Activated T-helper 17 cell treated with anti-CD3 and anti-CD28 coated beads, Interleukin-2, amount 50 U/mL, for 72 hours (primary cell): Measurements from ENCODE around the gene SLC25A44. TPM values are rescaled to one million over a fixed set of nuclear protein-coding genes. Genes with fewer than 3 reads are reported as not detected.
"Not testable (repeated sequence)": the region's sequence is repeated elsewhere in the genome, so short reads cannot be mapped to it uniquely, and the experiment has no call there.

Experiments used
- ATAC-seq: fragments of 150-1000 bp; cut with Tn5 transposase; replicated peaks from 2 replicates; pipeline ENCODE4 v1.10.0; 2021; ENCODE audit warnings: mild to moderate bottlenecking, moderate library complexity
- H3K27ac Mint-ChIP-seq: one replicate; pipeline ENCODE4 v1.8.0; 2022; ENCODE audit warnings: mixed read lengths
- H3K27me3 Mint-ChIP-seq: one replicate; pipeline ENCODE4 v1.8.0; 2022; ENCODE audit warnings: mixed read lengths
- H3K36me3 Mint-ChIP-seq: one replicate; pipeline ENCODE4 v1.8.0; 2022; ENCODE audit warnings: low read depth, mild to moderate bottlenecking, mixed read lengths
- H3K4me1 Mint-ChIP-seq: one replicate; pipeline ENCODE4 v1.8.0; 2022; ENCODE audit warnings: mixed read lengths
- H3K4me3 Mint-ChIP-seq: one replicate; pipeline ENCODE4 v1.8.0; 2022; ENCODE audit warnings: mild to moderate bottlenecking, mixed read lengths
- H3K9me3 Mint-ChIP-seq: one replicate; pipeline ENCODE4 v1.8.0; 2022; ENCODE audit warnings: mixed read lengths
- total RNA-seq, 2 donors: library from RNA; stranded (reverse); gene quantifications; one replicate each; pipeline ENCODE4 v1.2.3, GENCODE V29; 2022

Gene SLC25A44
- total RNA-seq, 2 donors from 2014 or later = 23.5 to 38.1 TPM

DNA sequence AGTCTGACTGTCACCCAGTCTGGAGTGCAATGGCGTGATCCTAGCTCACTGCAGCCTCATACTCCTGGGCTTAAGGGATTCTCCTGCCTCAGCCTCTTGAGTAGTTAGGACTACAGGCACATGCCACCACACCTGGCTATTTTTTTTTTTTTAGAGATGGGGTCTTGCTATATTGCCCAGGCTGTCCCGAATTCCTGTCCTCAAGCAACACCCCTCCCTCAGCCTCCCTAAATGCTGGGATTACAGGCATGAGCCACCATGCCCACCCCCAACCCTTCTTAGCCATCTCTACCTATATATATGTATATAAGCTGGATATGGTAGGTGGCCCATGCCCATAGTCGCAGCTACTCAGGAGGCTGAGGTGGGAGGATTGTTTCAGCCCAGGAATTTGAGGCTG is 13.4 kb upstream of the SLC25A44 start:
- H3K9me3 Mint-ChIP-seq = no peaks in the 10 kb centered on the region
- H3K27ac Mint-ChIP-seq = no peak overlapping the region
- peaks cover 7% of the 10 kb centered on the region for H3K4me1 Mint-ChIP-seq
- no peak overlapping the region for H3K4me3 Mint-ChIP-seq
- peaks cover 5% of the 10 kb centered on the region for H3K36me3 Mint-ChIP-seq
- ATAC-seq = no peak
- H3K27me3 Mint-ChIP-seq = peaks cover 3% of the 10 kb centered on the region

DNA sequence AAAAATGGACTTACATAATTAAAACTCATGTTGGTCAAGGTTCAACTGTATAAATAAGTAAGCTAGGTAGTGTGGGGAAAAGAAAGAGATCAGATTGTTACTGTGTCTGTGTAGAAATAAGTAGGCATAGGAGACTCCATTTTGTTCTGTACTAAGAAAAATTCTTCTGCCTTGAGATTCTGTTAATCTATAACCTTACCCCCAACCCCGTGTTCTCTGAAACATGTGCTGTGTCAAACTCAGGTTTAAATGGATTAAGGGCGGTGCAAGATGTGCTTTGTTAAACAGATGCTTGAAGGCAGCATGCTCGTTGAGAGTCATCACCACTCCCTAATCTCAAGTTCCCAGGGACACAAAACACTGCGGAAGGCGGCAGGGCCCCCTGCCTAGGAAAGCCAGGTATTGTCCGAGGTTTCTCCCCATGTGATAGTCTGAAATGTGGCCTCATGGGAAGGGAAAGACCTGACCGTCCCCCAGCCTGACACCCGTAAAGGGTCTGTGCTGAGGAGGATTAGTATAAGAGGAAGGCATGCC is 12.4 kb upstream of the SLC25A44 start:
- not testable (repeated sequence) for H3K9me3 Mint-ChIP-seq, H3K4me1 Mint-ChIP-seq, H3K4me3 Mint-ChIP-seq, ATAC-seq, H3K36me3 Mint-ChIP-seq, H3K27ac Mint-ChIP-seq, H3K27me3 Mint-ChIP-seq

DNA sequence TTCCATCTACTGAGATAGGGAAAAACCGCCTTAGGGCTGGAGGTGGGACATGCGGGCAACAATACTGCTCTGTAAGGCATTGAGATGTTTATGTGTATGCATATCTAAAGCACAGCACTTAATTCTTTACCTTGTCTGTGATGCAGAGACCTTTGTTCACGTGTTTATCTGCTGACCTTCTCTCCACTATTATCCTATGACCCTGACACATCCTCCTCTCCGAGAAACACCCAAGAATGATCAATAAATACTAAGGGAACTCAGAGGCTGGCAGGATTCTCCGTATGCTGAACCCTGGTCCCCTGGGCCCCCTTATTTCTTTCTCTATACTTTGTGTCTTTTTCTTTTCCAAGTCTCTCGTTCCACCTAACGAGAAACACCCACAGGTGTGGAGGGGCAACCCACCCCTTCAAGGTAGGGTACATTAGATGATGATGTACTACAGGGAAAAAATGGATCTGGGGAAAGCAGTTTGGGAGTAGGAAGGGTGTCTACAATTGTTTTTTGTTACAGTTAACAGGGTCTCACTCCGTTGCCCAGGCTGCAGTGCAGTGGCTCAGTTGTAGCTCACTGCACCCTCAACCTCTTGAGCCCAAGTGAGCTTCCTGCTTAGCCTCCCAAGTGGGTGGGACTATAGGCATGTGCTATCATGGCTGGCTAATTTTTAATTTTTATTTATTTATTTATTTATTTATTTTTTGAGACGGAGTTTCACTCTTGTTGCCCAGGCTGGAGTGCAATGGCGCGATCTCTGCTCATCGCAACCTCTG is 11.7 kb upstream of the SLC25A44 start:
- not testable (repeated sequence) for H3K4me1 Mint-ChIP-seq, H3K36me3 Mint-ChIP-seq, H3K27ac Mint-ChIP-seq, H3K27me3 Mint-ChIP-seq, ATAC-seq, H3K9me3 Mint-ChIP-seq, H3K4me3 Mint-ChIP-seq

DNA sequence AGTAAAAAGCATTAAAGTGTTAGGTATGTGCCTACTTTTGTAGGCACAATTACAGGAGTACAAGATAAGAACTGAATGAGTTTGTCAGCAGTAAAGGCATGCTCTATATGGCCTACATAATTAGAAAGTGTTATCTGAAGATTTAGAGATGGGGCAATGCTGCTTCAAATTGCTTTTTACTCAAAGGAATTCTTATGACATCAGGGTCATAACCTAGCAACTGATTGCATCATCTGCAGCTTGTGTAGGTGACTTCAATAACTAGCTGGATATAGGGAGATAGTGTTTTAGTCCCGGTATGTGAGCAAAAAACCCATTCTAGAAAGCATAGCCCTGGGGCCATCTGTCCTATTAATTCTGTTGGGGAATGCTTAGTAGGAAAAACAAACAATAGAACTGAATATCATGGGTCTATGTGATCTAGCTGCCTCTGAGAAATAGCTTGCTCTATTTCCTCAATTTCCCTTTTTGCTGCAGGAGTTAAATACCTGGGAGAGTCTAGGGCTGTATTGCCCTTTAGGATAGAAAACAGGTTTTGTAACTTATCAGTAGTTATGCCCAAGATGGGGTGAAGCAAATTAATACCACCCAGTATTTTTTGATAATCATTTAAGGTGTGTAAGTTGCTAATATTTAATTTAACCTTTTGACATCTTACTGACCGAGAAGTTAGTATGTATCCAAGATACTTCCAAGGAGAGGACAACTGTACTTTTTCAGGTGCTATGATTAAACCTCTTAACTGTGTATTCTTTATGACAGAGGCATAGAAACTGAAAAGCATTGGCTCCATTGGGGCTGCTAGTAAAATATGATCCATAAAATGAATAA is 7.3 kb upstream of the SLC25A44 start:
- H3K4me3 Mint-ChIP-seq, H3K4me1 Mint-ChIP-seq, H3K27ac Mint-ChIP-seq, H3K27me3 Mint-ChIP-seq, H3K9me3 Mint-ChIP-seq, ATAC-seq, H3K36me3 Mint-ChIP-seq: not testable (repeated sequence)

DNA sequence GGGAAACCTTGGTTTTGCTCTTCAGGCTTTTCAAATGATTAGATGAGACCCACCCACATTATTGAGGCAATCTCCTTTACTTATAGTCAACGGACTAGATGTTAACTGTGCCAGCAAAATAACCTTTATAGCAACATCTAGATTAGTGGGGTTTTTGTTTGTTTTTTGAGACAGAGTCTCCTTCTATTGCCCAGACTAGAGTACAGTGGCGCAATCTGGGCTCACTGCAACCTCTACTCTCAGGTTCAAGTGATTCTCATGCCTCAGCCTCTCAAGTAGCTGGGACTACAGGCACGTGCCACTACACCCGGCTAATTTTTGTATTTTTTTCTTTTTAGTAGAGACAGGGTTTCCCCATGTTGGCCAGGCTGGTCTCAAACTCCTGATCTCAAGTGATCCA is 3.6 kb upstream of the SLC25A44 start:
- peaks cover 12% of the 10 kb centered on the region for H3K36me3 Mint-ChIP-seq
- not testable (repeated sequence) for ATAC-seq, H3K27me3 Mint-ChIP-seq, H3K27ac Mint-ChIP-seq, H3K9me3 Mint-ChIP-seq, H3K4me3 Mint-ChIP-seq
- H3K4me1 Mint-ChIP-seq = peaks cover 12% of the 10 kb centered on the region

DNA sequence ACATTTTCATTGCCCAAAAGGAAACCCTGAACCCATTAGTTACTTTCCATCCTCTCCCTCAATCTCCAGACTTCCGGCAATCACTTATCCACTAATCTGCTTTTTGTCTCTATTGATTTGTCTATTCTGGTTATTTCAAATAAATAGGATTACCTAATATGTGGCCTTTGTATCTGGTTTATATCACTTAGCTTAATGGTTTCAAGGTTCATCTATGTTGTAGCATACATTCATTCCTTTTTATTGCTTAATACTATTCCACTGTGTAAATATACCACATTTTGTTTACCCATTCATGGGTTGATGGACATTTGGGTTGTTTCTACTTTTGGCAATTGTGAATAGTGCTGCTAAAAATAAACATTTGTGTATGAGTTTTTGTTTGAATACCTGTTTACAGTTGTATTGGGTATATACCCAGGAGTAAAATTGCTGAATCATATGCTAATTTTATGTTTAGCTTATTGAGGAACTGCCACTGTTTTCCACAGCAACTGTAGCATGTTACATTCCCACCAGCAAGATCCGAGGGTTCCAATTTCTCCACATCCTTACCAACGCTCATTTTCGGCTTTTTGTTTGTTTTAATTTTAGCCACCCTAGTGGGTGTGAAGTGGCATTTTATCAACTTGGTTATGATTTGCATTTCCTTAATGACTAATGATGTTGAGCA is 2.5 kb upstream of the SLC25A44 start:
- Mint-ChIP-seq H3K4me1 (peaks cover 22% of the 10 kb centered on the region), H3K27ac (no peak overlapping the region), H3K27me3 (no peaks in the 10 kb centered on the region), H3K4me3 (peak overlapping the region; percentile 17), H3K36me3 (peaks cover 12% of the 10 kb centered on the region), H3K9me3 (no peaks in the 10 kb centered on the region)
- no peak for ATAC-seq

DNA sequence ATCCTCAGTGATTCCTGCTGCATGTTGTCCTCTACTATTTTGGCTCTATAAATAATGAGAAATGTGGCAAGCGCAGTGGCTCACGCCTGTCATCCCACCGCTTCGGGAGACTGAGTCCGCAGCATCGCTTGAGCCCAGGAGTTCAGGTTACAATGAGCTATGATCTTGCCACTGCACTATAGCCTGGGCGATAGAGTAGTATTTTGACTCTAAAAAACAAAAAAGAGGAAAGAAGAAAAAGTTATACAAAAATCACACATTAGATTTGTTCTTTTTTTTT is 756 bp upstream of the SLC25A44 start:
- Mint-ChIP-seq H3K36me3 (peaks cover 12% of the 10 kb centered on the region), H3K4me3 (no peak overlapping the region), H3K4me1 (peaks cover 31% of the 10 kb centered on the region), H3K27ac (peak overlapping the region; percentile 96), H3K9me3 (no peaks in the 10 kb centered on the region), H3K27me3 (no peaks in the 10 kb centered on the region)
- no peak for ATAC-seq

DNA sequence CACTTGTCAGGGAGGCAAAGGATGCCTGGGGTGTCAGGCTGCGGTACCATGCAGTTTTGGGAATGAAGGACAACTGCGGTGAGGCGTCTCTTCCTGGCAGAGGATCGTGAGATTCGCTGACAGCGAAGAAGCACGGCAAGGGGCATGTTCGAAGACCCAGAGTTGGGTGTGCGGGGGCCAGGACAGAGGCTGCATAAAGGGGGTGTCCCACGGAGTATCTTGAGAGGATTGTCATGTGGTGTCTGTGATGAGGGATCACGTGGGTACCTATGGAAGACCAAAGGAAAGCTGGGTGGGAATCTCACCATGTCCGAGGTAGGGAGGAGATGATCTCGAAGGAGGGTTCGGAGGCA is 372 bp downstream of the SLC25A44 start:
- no peak for ATAC-seq
- peaks cover 41% of the 10 kb centered on the region for H3K4me1 Mint-ChIP-seq
- H3K4me3 Mint-ChIP-seq = no peak overlapping the region
- peak overlapping the region; percentile 96 for H3K27ac Mint-ChIP-seq
- H3K27me3 Mint-ChIP-seq = no peaks in the 10 kb centered on the region
- H3K9me3 Mint-ChIP-seq = no peaks in the 10 kb centered on the region
- peaks cover 12% of the 10 kb centered on the region for H3K36me3 Mint-ChIP-seq

DNA sequence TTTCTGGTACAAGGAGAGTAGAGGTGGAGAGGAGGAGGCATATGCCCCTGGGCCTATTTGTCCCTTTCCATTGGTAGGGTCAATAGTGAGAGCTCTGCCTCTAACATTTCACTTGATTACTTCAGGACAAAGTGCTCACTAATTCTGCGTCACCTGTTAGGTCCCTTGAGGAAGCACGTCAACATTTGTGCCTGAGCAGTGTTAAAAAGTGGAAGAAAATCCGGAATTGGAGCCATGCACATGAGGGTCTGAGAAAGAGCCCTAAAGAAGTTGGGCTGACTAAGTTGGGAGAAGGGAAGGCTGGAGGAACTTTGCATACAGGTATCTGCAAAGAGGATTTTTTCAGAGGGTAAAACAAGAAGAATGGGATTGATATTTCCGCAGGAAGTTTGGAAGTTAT is 1.9 kb downstream of the SLC25A44 start:
- Mint-ChIP-seq H3K4me3 (no peak overlapping the region), H3K36me3 (peaks cover 12% of the 10 kb centered on the region), H3K27me3 (no peaks in the 10 kb centered on the region), H3K4me1 (peaks cover 55% of the 10 kb centered on the region), H3K9me3 (no peaks in the 10 kb centered on the region), H3K27ac (peak overlapping the region; percentile 36)
- ATAC-seq = no peak

DNA sequence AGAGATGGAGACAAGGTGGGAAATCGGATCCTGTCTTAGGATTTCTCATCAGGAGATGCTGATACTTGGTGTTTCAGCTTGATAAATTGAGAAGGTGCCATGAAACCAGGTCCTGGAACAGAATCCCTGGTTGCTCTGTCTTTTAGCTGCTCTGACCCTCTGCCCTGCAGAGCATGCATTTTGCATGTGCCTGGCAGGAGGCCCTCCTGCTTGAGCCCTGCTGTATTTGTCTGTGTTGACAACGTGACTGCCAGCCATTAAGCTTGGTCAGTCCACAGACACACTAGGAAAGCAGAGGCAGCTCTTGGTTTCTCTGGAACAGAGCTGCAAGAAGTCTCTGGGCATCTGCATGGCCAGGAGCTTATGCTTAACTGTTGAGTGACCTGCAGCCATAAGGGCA is 2.5 kb downstream of the SLC25A44 start:
- Mint-ChIP-seq H3K4me3 (no peak overlapping the region), H3K27me3 (no peaks in the 10 kb centered on the region), H3K9me3 (no peaks in the 10 kb centered on the region), H3K4me1 (peaks cover 53% of the 10 kb centered on the region), H3K27ac (peak overlapping the region; percentile 36), H3K36me3 (peaks cover 12% of the 10 kb centered on the region)
- no peak for ATAC-seq

DNA sequence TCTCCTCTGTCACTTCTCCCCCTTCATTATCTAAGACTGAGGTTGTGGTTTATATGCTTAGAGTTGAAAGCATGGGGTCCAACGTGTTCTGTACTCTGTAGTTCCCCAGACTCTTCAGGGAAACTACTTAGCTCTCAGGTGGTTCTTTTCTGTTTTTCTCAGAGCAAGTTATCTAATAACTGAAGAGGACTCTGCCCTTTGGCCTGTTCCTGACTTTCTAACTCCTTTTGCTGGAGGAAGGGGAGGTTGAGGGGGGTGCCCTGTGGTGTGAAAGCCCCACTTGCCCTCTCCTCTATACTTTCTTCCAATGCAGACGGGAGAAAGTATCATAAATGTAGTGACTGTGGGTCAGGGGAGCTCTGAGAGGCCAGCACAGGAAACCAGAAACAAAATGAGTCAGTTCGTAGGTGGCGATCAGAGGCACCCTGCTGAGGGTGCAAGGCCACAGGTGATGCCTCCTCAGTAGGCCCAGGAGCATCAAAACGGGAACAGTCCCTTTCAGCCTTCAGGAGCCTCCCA is 5.0 kb downstream of the SLC25A44 start:
- ATAC-seq = peak; percentile 92
- H3K27ac Mint-ChIP-seq = peak overlapping the region; percentile 97
- H3K27me3 Mint-ChIP-seq = no peaks in the 10 kb centered on the region
- H3K4me1 Mint-ChIP-seq = peaks cover 48% of the 10 kb centered on the region
- H3K9me3 Mint-ChIP-seq = no peaks in the 10 kb centered on the region
- peaks cover 8% of the 10 kb centered on the region for H3K36me3 Mint-ChIP-seq
- H3K4me3 Mint-ChIP-seq = no peak overlapping the region

DNA sequence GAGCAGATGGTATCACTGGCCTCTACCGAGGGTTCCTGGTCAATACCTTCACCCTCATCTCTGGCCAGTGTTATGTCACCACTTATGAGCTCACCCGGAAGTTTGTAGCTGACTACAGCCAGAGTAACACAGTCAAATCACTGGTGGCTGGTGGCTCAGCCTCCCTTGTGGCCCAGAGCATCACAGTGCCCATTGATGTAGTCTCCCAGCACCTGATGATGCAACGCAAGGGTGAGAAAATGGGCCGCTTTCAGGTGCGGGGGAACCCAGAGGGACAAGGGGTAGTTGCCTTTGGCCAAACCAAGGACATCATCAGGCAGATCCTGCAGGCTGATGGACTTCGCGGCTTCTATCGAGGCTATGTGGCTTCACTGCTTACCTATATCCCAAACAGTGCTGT is 6.1 kb downstream of the SLC25A44 start:
- Mint-ChIP-seq H3K36me3 (no peaks in the 10 kb centered on the region), H3K27ac (peak overlapping the region; percentile 97), H3K27me3 (no peaks in the 10 kb centered on the region), H3K4me3 (no peak overlapping the region), H3K9me3 (no peaks in the 10 kb centered on the region), H3K4me1 (peaks cover 42% of the 10 kb centered on the region)
- ATAC-seq = peak; percentile 37

DNA sequence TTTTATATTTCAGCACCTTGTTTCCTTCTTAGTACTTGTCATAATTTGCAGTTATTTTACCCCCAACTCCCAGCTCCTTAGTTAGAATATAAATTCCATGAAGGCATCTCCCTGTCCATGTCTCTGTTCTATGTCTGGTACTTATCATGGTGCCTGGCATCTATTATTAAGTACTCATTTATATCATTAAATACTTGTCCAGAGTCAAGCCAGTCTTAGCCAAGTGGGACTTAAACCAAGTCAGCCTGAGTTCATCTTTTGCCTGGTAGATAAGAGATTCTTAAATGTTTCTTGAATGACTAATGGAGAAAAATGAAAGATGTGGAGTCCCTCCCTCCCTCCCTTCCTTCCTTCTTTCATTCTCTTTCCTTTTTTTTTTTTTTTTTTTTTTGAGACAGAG is 9.4 kb downstream of the SLC25A44 start:
- peaks cover 23% of the 10 kb centered on the region for H3K4me1 Mint-ChIP-seq
- H3K4me3 Mint-ChIP-seq = no peak overlapping the region
- H3K36me3 Mint-ChIP-seq = peaks cover 20% of the 10 kb centered on the region
- H3K27me3 Mint-ChIP-seq = no peaks in the 10 kb centered on the region
- no peak for ATAC-seq
- no peaks in the 10 kb centered on the region for H3K9me3 Mint-ChIP-seq
- no peak overlapping the region for H3K27ac Mint-ChIP-seq

DNA sequence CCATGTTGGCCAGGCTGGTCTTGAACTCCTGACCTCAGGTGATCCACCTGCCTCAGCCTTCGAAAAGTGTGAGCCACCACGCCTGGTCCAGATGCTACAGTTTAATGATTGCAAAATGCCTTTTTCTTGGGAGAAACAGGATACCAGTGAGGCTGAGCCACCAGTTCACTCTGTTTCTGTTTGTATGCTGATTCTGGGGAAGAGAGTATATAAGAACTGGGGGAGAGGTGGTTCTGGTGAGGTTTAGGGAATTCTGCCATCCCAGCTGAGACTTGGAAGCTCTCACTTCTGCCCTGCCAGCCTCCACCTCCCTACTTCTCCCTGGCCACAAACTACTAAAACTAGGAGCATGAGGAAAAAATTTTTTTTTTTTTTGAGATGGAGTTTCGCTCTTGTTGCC is 10.8 kb downstream of the SLC25A44 start:
- Mint-ChIP-seq H3K9me3 (no peaks in the 10 kb centered on the region), H3K36me3 (peaks cover 34% of the 10 kb centered on the region), H3K4me3 (no peak overlapping the region), H3K4me1 (peaks cover 9% of the 10 kb centered on the region), H3K27ac (no peak overlapping the region), H3K27me3 (no peaks in the 10 kb centered on the region)
- no peak for ATAC-seq
